Liver (tissue), 9 donors: Measurements from ENCODE around the gene PLEKHM2. TPM values are rescaled to one million over a fixed set of nuclear protein-coding genes. Genes with fewer than 3 reads are reported as not detected.

Source experiments
- DNase-seq: peaks from one replicate; pipeline ENCODE4 v3.0.0-alpha.2; 2017; ENCODE audit warnings: low spot score
- H3K27ac ChIP-seq, 2 donors: one replicate each; pipeline ENCODE4 v1.7.0; 2013; ENCODE audit warnings: inconsistent platforms in 2 of 2, low read length in 2 of 2, control low read depth in 1 of 2, low read depth in 1 of 2, mild to moderate bottlenecking in 1 of 2
- H3K27me3 ChIP-seq, 4 donors: one replicate each; pipeline versions ENCODE4 v1.6.1 to v1.7.0; 2013; ENCODE audit warnings: low read length in 3 of 4, inconsistent platforms in 1 of 4, mild to moderate bottlenecking in 1 of 4, moderate library complexity in 1 of 4; ENCODE audit not compliant: control insufficient read depth in 4 of 4, insufficient read depth in 4 of 4
- H3K36me3 ChIP-seq, 4 donors: one replicate each; pipeline versions ENCODE4 v1.6.1 to v1.7.0; 2013; ENCODE audit warnings: low read length in 3 of 4, mild to moderate bottlenecking in 3 of 4, low read depth in 1 of 4, moderate library complexity in 1 of 4; ENCODE audit not compliant: control insufficient read depth in 4 of 4, insufficient read depth in 3 of 4
- H3K4me1 ChIP-seq, 4 donors: one replicate each; pipeline versions ENCODE4 v1.6.1 to v1.7.0; 2013; ENCODE audit warnings: low read length in 3 of 4, mild to moderate bottlenecking in 3 of 4, moderate library complexity in 1 of 4; ENCODE audit not compliant: control insufficient read depth in 4 of 4, insufficient read depth in 4 of 4
- H3K4me3 ChIP-seq, 3 donors: one replicate each; pipeline versions ENCODE4 v1.6.1 to v1.7.0; 2013; ENCODE audit warnings: low read length in 3 of 3, control low read depth in 1 of 3, low read depth in 1 of 3, mild to moderate bottlenecking in 1 of 3
- H3K9ac ChIP-seq, 2 donors: one replicate each; pipeline ENCODE4 v1.7.0; 2013; ENCODE audit warnings: low read length in 2 of 2, mild to moderate bottlenecking in 2 of 2, moderate library complexity in 2 of 2, control low read depth in 1 of 2, low read depth in 1 of 2
- H3K9me3 ChIP-seq, 4 donors: one replicate each; pipeline versions ENCODE4 v1.6.1 to v1.7.0; 2013; ENCODE audit warnings: low read length in 3 of 4; ENCODE audit not compliant: control insufficient read depth in 4 of 4
- CTCF ChIP-seq: fragments of 150-350 bp; IDR thresholded peaks from 2 replicates; pipeline ENCODE4 v1.5.1; 2017; ENCODE audit warnings: improper control_type of control experiment, low read depth, low read length; ENCODE audit not compliant: missing input control
- EGR1 ChIP-seq, 2 donors: IDR thresholded peaks; 2 replicates each; pipeline ENCODE4 v1.6.1; 2016 to 2018; ENCODE audit warnings: antibody characterized with exemption in 2 of 2, low read depth in 2 of 2
- FOXA2 ChIP-seq: IDR thresholded peaks from 2 replicates; pipeline ENCODE4 v1.6.1; 2016; ENCODE audit warnings: antibody characterized with exemption
- GABPA ChIP-seq, 2 donors: IDR thresholded peaks in 1 of 2; conservative IDR thresholded peaks in 1 of 2; 2 replicates each; pipeline ENCODE4 v1.6.1; 2016; ENCODE audit warnings: antibody characterized with exemption in 2 of 2, mild to moderate bottlenecking in 1 of 2, moderate library complexity in 1 of 2
- HNF4A ChIP-seq, 2 donors: conservative IDR thresholded peaks; 2 replicates each; pipeline ENCODE4 v1.6.1; 2016; ENCODE audit warnings: antibody characterized with exemption in 2 of 2, mild to moderate bottlenecking in 2 of 2
- HNF4G ChIP-seq: IDR thresholded peaks from 2 replicates; pipeline ENCODE4 v1.6.1; 2016; ENCODE audit warnings: antibody characterized with exemption
- JUND ChIP-seq, 2 donors: IDR thresholded peaks; 2 replicates each; pipeline ENCODE4 v1.6.1; 2016; ENCODE audit warnings: antibody characterized with exemption in 2 of 2
- MAX ChIP-seq: IDR thresholded peaks from 2 replicates; pipeline ENCODE4 v1.6.1; 2016; ENCODE audit warnings: antibody characterized with exemption
- RAD21 ChIP-seq, 2 donors: IDR thresholded peaks; 2 replicates each; pipeline ENCODE4 v1.6.1; 2016; ENCODE audit warnings: antibody characterized with exemption in 2 of 2, mild to moderate bottlenecking in 2 of 2
- SP1 ChIP-seq: IDR thresholded peaks from 2 replicates; pipeline ENCODE4 v1.6.1; 2018; ENCODE audit warnings: antibody characterized with exemption, mild to moderate bottlenecking
- TAF1 ChIP-seq: conservative IDR thresholded peaks from 2 replicates; pipeline ENCODE4 v1.6.1; 2016; ENCODE audit warnings: antibody characterized with exemption, mild to moderate bottlenecking
- WGBS: extraction: QIAGEN DNeasy Blood & Tissue Kit; methylation state at CpG from one replicate; pipeline ENCODE4 v1.1.7; 2013; 5-methylcytosine and 5-hydroxymethylcytosine counted together
- polyA plus RNA-seq, 2 donors: library from polyadenylated mRNA; stranded (reverse) in 1 of 2; unstranded in 1 of 2; fragments of 200-250 nt in 1 of 2; fragments of >200 nt in 1 of 2; fragmentation: Nextera tagmentation in 1 of 2; extraction: Ambion mirVana in 1 of 2; gene quantifications; one replicate each; pipeline versions ENCODE4 v1.2.1 to v1.2.3, GENCODE V29; 2013 to 2015
- total RNA-seq, 2 donors: library from RNA; depleted of rRNA; stranded (reverse); fragments of >200 nt; gene quantifications; one replicate each; pipeline ENCODE4 v1.2.3, GENCODE V29; 2014
- TF ChIP-seq, protein P1 (sequence below): IDR thresholded peaks from 2 replicates; pipeline ENCODE4 v1.6.1; 2016; ENCODE audit warnings: antibody characterized with exemption
- TF ChIP-seq, protein P2 (sequence below): IDR thresholded peaks from 2 replicates; pipeline ENCODE4 v1.6.1; 2016; ENCODE audit warnings: antibody characterized with exemption
- TF ChIP-seq, protein P3 (sequence below): IDR thresholded peaks from 2 replicates; pipeline ENCODE4 v1.6.1; 2016; ENCODE audit warnings: antibody characterized with exemption, mild to moderate bottlenecking
- donor health status: healthy.
- donor health status: healthy.
- donor health status: healthy.
- donor health status: healthy.
- donor health status: healthy.

The PLEKHM2 gene
- total and polyA plus RNA-seq, 4 donors = 4.1 to 22.6 (median 17.0) TPM

- TF ChIP-seq CTCF (no peak), HNF4G (no peak), JUND (IDR thresholded peaks at IDR 0.05) (no peak)
Measured at GRCh38 chr1:15750924-15751323, 66.8 kb downstream of the PLEKHM2 start (continued).

GRCh38 chr1:15751717-15752116, 67.6 kb downstream of the PLEKHM2 start:
- H3K27ac ChIP-seq = no peak overlapping the region
- TF ChIP-seq, protein P1, sequence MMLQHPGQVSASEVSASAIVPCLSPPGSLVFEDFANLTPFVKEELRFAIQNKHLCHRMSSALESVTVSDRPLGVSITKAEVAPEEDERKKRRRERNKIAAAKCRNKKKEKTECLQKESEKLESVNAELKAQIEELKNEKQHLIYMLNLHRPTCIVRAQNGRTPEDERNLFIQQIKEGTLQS = no peak
- TF ChIP-seq, protein P2, sequence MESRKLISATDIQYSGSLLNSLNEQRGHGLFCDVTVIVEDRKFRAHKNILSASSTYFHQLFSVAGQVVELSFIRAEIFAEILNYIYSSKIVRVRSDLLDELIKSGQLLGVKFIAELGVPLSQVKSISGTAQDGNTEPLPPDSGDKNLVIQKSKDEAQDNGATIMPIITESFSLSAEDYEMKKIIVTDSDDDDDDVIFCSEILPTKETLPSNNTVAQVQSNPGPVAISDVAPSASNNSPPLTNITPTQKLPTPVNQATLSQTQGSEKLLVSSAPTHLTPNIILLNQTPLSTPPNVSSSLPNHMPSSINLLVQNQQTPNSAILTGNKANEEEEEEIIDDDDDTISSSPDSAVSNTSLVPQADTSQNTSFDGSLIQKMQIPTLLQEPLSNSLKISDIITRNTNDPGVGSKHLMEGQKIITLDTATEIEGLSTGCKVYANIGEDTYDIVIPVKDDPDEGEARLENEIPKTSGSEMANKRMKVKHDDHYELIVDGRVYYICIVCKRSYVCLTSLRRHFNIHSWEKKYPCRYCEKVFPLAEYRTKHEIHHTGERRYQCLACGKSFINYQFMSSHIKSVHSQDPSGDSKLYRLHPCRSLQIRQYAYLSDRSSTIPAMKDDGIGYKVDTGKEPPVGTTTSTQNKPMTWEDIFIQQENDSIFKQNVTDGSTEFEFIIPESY = no peak
- TF ChIP-seq GABPA (IDR thresholded peaks at IDR 0.05 in 1 of 2, conservative IDR thresholded peaks at IDR 0.05 in 1 of 2) (no peak), FOXA2 (no peak), RAD21 (IDR thresholded peaks at IDR 0.05) (no peak), SP1 (no peak), MAX (no peak), TAF1 (no peak), HNF4A (conservative IDR thresholded peaks at IDR 0.05) (no peak), JUND (IDR thresholded peaks at IDR 0.05) (no peak), EGR1 (IDR thresholded peaks at IDR 0.05; ENCODE audit: low read depth in 2 of 2) (no peak)
- TF ChIP-seq, protein P3, sequence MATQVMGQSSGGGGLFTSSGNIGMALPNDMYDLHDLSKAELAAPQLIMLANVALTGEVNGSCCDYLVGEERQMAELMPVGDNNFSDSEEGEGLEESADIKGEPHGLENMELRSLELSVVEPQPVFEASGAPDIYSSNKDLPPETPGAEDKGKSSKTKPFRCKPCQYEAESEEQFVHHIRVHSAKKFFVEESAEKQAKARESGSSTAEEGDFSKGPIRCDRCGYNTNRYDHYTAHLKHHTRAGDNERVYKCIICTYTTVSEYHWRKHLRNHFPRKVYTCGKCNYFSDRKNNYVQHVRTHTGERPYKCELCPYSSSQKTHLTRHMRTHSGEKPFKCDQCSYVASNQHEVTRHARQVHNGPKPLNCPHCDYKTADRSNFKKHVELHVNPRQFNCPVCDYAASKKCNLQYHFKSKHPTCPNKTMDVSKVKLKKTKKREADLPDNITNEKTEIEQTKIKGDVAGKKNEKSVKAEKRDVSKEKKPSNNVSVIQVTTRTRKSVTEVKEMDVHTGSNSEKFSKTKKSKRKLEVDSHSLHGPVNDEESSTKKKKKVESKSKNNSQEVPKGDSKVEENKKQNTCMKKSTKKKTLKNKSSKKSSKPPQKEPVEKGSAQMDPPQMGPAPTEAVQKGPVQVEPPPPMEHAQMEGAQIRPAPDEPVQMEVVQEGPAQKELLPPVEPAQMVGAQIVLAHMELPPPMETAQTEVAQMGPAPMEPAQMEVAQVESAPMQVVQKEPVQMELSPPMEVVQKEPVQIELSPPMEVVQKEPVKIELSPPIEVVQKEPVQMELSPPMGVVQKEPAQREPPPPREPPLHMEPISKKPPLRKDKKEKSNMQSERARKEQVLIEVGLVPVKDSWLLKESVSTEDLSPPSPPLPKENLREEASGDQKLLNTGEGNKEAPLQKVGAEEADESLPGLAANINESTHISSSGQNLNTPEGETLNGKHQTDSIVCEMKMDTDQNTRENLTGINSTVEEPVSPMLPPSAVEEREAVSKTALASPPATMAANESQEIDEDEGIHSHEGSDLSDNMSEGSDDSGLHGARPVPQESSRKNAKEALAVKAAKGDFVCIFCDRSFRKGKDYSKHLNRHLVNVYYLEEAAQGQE = no peak
- no peaks in the 10 kb centered on the region for H3K27me3 ChIP-seq
- no peaks in the 10 kb centered on the region for H3K9me3 ChIP-seq
- no peak overlapping the region for H3K4me3 ChIP-seq
- H3K36me3 ChIP-seq = no peaks in the 10 kb centered on the region
- H3K4me1 ChIP-seq = peaks cover 0 to 5% (median 2%) of the 10 kb centered on the region in 4 donors
- H3K9ac ChIP-seq = no peak overlapping the region
- no peak for DNase-seq
- whole genome bisulfite sequencing = 95% methylated on average over 10 of the region's 10 CpGs
